Left ventricle myocardium inferior (tissue), 1 donor: ENCODE measurements around the gene NCOA4. TPM values are rescaled to one million over a fixed set of nuclear protein-coding genes. Genes with fewer than 3 reads are reported as not detected.
"Not testable (repeated sequence)": the region's sequence is repeated elsewhere in the genome, so short reads cannot be mapped to it uniquely, and the experiment has no call there.

ENCODE experiments used
- DNase-seq: peaks from one replicate; pipeline ENCODE4 v3.0.0-alpha.2; 2020
- H3K27ac ChIP-seq: fragments of 200-600 bp; replicated peaks from 2 replicates; pipeline ENCODE4 v1.8.0; 2021
- H3K27me3 ChIP-seq: fragments of 200-600 bp; 2 replicates; pipeline ENCODE4 v1.8.0; 2021; ENCODE audit warnings: low read depth
- H3K36me3 ChIP-seq: fragments of 200-600 bp; 2 replicates; pipeline ENCODE4 v1.8.0; 2021
- H3K4me1 ChIP-seq: fragments of 200-600 bp; 2 replicates; pipeline ENCODE4 v1.8.0; 2021
- H3K4me3 ChIP-seq: fragments of 200-600 bp; 2 replicates; pipeline ENCODE4 v1.8.0; 2021; ENCODE audit warnings: mild to moderate bottlenecking, moderate library complexity
- H3K9me3 ChIP-seq: fragments of 200-600 bp; replicated peaks from 2 replicates; pipeline ENCODE4 v1.8.0; 2021
- CTCF ChIP-seq: fragments of 200-600 bp; IDR thresholded peaks from 2 replicates; pipeline ENCODE4 v1.8.0; 2021; ENCODE audit warnings: antibody characterized with exemption, mild to moderate bottlenecking, borderline replicate concordance
- intact Hi-C: fragments of 100-400 bp; cut with micrococcal nuclease; formaldehyde crosslinking; loops from one replicate; pipeline ENCODE4 v1.11.0; 2022
- total RNA-seq: library from RNA; stranded (reverse); fragmentation: NEBNext Ultra II Directional; extraction: Animal tissue kit (Norgen Biotek cat#: 25700); gene quantifications from one replicate; pipeline ENCODE4 v1.2.1, GENCODE V29; 2021
- donor health status: DM: no; HTN: yes; CAD: no; lungs with severe emphysema.

Gene NCOA4
- total RNA-seq, 1 donor from 2014 or later = 270 TPM

DNA sequence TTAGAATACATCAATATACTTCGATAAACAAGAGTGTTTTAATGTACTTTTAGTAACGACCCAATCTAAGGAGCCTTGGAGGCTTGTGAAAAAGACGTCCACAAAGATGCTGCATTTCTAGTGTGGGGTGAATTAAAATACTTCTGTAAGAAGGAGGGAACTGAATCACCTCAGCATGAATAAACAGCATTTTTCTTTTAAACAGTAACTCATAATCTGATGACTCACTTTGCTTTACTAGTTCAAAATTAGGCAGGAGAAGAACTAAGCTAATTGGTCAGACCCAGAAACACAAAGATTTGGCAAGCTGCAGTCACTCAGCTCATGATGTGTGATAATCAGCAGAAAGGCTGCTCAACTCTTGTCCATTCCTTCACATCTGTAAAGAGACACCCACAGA is 24.2 kb downstream of the NCOA4 start:
- H3K36me3 ChIP-seq = peaks cover 100% of the 10 kb centered on the region
- H3K27me3 ChIP-seq = no peaks in the 10 kb centered on the region
- no peak overlapping the region for H3K4me3 ChIP-seq
- no peak for TF ChIP-seq CTCF
- peaks cover 12% of the 10 kb centered on the region for H3K4me1 ChIP-seq
- no peak for DNase-seq
- intact Hi-C loops = no loop called here
- no peak overlapping the region for H3K27ac ChIP-seq
- no peaks in the 10 kb centered on the region for H3K9me3 ChIP-seq

DNA sequence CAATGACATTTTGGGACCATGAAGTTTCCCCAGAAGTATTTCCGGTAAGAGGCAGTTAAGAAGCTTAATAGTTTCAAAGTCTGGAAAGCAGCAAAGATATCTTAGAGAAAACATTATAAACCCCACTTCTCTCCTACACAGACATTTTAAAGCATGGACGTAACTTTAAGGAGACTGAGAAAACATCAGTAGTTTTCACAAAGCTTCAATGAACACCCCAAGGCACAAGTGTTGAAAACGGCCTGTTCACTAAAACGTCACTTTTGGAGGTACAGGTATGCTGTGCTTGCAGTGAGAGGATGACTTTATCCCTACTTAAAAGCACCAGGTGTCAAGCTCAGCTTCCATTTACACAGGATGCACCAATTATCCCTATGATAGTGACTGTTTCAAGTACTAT is 25.0 kb downstream of the NCOA4 start:
- no peak for DNase-seq
- peaks cover 94% of the 10 kb centered on the region for H3K36me3 ChIP-seq

GRCh38 chr10:46004963-46005362 is 25.5 kb downstream of the NCOA4 start:
- Histone ChIP-seq H3K27me3 (no peaks in the 10 kb centered on the region), H3K4me1 (peaks cover 8% of the 10 kb centered on the region), H3K9me3 (no peaks in the 10 kb centered on the region), H3K27ac (no peak overlapping the region), H3K36me3 (peaks cover 94% of the 10 kb centered on the region), H3K4me3 (no peak overlapping the region)
- no peak for DNase-seq
- intact Hi-C loops = no loop called here
- TF ChIP-seq CTCF = no peak

More for the DNA sequence above, 25.0 kb downstream of the NCOA4 start:
- intact Hi-C loops = no loop called here
- no peak for TF ChIP-seq CTCF
- H3K4me1 ChIP-seq = peaks cover 12% of the 10 kb centered on the region
- no peak overlapping the region for H3K27ac ChIP-seq
- no peaks in the 10 kb centered on the region for H3K9me3 ChIP-seq
- no peak overlapping the region for H3K4me3 ChIP-seq
- H3K27me3 ChIP-seq = no peaks in the 10 kb centered on the region

DNA sequence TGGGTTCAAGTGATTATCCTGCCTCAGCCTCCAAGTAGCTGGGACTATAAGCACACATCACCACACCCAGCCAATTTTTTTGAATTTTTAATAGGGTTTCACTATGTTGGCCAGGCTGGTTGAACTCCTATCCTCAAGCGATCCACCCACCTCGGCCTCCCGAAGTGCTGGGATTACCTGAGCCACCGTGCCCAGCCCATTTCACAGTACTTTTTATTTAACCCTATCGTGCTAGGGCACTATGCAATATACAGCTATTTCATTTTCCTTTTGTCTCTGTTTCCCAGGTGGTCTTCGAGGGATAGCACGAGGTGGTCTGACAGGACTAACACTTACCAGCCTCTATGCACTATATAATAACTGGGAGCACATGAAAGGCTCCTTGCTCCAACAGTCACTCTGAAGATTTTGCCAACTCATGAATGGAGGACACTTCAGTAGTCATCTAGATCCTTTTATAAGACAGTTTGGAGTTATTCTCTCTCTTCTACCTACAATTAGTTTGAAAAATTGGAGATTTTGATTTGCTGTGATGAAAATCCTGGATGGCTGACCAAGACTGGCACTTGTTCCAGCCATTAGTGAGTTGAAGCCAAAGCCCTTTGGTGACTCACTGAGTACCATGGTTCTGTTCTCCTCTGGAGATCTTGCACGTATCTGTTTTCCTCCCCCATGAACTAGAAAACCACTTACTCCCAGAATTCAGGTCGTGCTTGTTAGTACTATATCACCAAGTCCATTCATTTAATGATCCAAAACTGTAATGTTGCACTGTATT is 27.3 kb downstream of the NCOA4 start:
- no peak for DNase-seq
- H3K27me3 ChIP-seq = no peaks in the 10 kb centered on the region
- peaks cover 93% of the 10 kb centered on the region for H3K36me3 ChIP-seq

GRCh38 chr10:46002189-46002687 is 28.2 kb downstream of the NCOA4 start:
- intact Hi-C loops, H3K27ac ChIP-seq, H3K9me3 ChIP-seq, H3K27me3 ChIP-seq, DNase-seq, H3K4me1 ChIP-seq, H3K4me3 ChIP-seq: not testable (repeated sequence)
- H3K36me3 ChIP-seq = peaks cover 92% of the 10 kb centered on the region

More for the DNA sequence above, 27.3 kb downstream of the NCOA4 start:
- no peak for TF ChIP-seq CTCF
- Histone ChIP-seq H3K4me1 (no peaks in the 10 kb centered on the region), H3K9me3 (no peaks in the 10 kb centered on the region), H3K4me3 (no peak overlapping the region), H3K27ac (no peak overlapping the region)
- intact Hi-C loops = no loop called here

DNA sequence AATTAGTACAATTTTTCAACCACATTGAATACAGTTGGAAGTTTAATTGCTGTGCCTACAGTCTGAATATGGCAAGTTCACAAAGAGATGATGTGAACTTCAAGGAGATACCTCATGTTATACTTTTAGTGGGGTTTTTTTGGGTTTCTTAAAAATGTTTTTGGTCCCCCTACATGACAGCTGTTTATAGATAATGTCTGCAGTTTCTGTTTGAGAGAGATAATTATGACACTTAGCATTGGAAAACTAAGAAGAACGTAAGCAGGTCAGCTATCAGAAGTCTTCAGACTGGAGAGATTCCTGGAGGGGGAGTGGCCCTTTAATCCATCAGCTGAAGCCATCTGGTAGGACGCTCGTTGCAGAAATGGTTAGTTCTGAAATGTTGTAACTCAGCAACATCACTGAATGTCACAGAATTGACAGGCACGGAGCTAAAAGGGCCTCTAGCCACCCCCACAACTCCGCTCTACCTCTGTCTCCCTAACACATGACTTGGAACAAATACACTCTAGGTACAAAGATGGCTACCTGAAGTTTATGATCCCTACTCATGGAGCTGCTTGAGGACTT is 29.2 kb downstream of the NCOA4 start:
- H3K4me3 ChIP-seq = no peak overlapping the region
- no peaks in the 10 kb centered on the region for H3K27me3 ChIP-seq
- H3K4me1 ChIP-seq = no peaks in the 10 kb centered on the region
- intact Hi-C loops = no loop called here
- no peak overlapping the region for H3K27ac ChIP-seq
- peaks cover 85% of the 10 kb centered on the region for H3K36me3 ChIP-seq
- no peak for TF ChIP-seq CTCF
- DNase-seq = no peak
- no peaks in the 10 kb centered on the region for H3K9me3 ChIP-seq
